Breast epithelium (tissue), 3 donors: ENCODE data around the gene CCDC85C.

Experiments
- CTCF ChIP-seq, 3 donors: fragments of 450-650 bp; IDR thresholded peaks; one replicate each; pipeline ENCODE4 v1.5.1; 2016 to 2017; ENCODE audit warnings: antibody characterized with exemption in 3 of 3, mild to moderate bottlenecking in 3 of 3, moderate library complexity in 3 of 3
- POLR2A ChIP-seq: fragments of 450-650 bp; IDR thresholded peaks from one replicate; pipeline ENCODE4 v1.6.1; 2016; ENCODE audit warnings: antibody characterized with exemption, mild to moderate bottlenecking, moderate library complexity
- POLR2AphosphoS5 ChIP-seq, 3 donors: sonication (generic); formaldehyde crosslinking; IDR thresholded peaks; one replicate each; pipeline ENCODE4 v1.6.1; 2017; ENCODE audit warnings: antibody characterized with exemption in 3 of 3

GRCh38 chr14:99608591-99608990, 4.6 kb upstream of the CCDC85C start:
- TF ChIP-seq CTCF (IDR thresholded peaks at IDR 0.05) (no peak), POLR2A (no peak), POLR2AphosphoS5 (IDR thresholded peaks at IDR 0.05) (no peak)
